ENCODE measurements around the gene VGLL4. TPM values are rescaled to one million over a fixed set of nuclear protein-coding genes. Genes with fewer than 3 reads are reported as not detected.

Gene VGLL4
- total RNA-seq, 1 experiment from 2014 or later = 26.9 TPM

DNA sequence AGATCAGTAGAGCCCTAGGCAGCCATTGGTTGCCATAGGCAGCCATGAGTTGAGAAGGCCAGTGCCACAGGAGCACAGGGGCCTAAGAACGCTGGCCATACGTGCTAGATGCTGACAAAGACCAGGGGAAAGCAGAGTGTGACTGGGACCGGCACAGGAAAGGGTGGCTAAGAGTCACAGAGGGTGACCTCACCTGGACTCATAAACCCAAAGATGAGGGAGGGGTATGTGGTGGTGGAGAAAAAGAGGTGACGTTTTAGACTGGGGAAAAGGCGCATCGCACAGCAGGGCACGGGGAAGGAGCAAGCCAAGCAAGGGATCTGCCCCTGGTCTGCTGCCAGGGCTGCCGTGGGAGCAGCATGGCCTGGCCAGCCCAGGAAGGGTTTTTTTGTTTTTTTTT lies 122.5 kb downstream of the VGLL4 start:
- no peak for DNase-seq (ENCODE audit: low read depth, low spot score)
- Histone ChIP-seq H3K27ac (ENCODE audit: low read depth, low read length) (no peak overlapping the region), H3K79me2 (ENCODE audit: insufficient read depth, low read length) (no peaks in the 10 kb centered on the region), H3K27me3 (ENCODE audit: insufficient read depth, low read length) (no peaks in the 10 kb centered on the region), H3K4me1 (ENCODE audit: control insufficient read depth in 1 of 2, insufficient read depth in 2 of 2, low read length in 2 of 2) (peaks cover 7 to 14% of the 10 kb centered on the region in 2 experiments; a peak in 2 of 4 replicates), H3K9ac (ENCODE audit: low read length) (no peak overlapping the region), H3K9me2 (ENCODE audit: insufficient read depth) (no peaks in the 10 kb centered on the region), H3K9me3 (ENCODE audit: control insufficient read depth in 1 of 2, insufficient read depth in 1 of 2, low read depth in 1 of 2, low read length in 2 of 2) (no peaks in the 10 kb centered on the region), H4K20me1 (ENCODE audit: insufficient read depth) (no peaks in the 10 kb centered on the region), H3K4me3 (replicated peaks in 1 of 2; ENCODE audit: low read depth in 1 of 2, low read length in 2 of 2) (no peak overlapping the region), H3K4me2 (ENCODE audit: low read length) (no peak overlapping the region), H3K36me3 (ENCODE audit: control insufficient read depth in 1 of 2, insufficient read depth in 2 of 2, low read length in 2 of 2) (no peaks in the 10 kb centered on the region), H2AFZ (ENCODE audit: low read depth, low read length, poor library complexity, severe bottlenecking) (no peak overlapping the region)
- POLR2A ChIA-PET = no interaction called here
- BruUV-seq (replicated peaks) = no TSS peak
- no peak for ATAC-seq
- TF ChIP-seq, protein P1, sequence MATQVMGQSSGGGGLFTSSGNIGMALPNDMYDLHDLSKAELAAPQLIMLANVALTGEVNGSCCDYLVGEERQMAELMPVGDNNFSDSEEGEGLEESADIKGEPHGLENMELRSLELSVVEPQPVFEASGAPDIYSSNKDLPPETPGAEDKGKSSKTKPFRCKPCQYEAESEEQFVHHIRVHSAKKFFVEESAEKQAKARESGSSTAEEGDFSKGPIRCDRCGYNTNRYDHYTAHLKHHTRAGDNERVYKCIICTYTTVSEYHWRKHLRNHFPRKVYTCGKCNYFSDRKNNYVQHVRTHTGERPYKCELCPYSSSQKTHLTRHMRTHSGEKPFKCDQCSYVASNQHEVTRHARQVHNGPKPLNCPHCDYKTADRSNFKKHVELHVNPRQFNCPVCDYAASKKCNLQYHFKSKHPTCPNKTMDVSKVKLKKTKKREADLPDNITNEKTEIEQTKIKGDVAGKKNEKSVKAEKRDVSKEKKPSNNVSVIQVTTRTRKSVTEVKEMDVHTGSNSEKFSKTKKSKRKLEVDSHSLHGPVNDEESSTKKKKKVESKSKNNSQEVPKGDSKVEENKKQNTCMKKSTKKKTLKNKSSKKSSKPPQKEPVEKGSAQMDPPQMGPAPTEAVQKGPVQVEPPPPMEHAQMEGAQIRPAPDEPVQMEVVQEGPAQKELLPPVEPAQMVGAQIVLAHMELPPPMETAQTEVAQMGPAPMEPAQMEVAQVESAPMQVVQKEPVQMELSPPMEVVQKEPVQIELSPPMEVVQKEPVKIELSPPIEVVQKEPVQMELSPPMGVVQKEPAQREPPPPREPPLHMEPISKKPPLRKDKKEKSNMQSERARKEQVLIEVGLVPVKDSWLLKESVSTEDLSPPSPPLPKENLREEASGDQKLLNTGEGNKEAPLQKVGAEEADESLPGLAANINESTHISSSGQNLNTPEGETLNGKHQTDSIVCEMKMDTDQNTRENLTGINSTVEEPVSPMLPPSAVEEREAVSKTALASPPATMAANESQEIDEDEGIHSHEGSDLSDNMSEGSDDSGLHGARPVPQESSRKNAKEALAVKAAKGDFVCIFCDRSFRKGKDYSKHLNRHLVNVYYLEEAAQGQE (IDR thresholded peaks at IDR 0.05; ENCODE audit: low read depth) = no peak
- TF ChIP-seq SIN3A (IDR thresholded peaks at IDR 0.05; ENCODE audit: low read depth) = no peak
- TF ChIP-seq ZNF274 (IDR thresholded peaks at IDR 0.05; ENCODE audit: low read depth, low read length) = no peak
- TF ChIP-seq SP1 (IDR thresholded peaks at IDR 0.05; ENCODE audit: low read depth) = no peak
- no peak for TF ChIP-seq JUND (IDR thresholded peaks at IDR 0.05)
- TF ChIP-seq, protein P2, sequence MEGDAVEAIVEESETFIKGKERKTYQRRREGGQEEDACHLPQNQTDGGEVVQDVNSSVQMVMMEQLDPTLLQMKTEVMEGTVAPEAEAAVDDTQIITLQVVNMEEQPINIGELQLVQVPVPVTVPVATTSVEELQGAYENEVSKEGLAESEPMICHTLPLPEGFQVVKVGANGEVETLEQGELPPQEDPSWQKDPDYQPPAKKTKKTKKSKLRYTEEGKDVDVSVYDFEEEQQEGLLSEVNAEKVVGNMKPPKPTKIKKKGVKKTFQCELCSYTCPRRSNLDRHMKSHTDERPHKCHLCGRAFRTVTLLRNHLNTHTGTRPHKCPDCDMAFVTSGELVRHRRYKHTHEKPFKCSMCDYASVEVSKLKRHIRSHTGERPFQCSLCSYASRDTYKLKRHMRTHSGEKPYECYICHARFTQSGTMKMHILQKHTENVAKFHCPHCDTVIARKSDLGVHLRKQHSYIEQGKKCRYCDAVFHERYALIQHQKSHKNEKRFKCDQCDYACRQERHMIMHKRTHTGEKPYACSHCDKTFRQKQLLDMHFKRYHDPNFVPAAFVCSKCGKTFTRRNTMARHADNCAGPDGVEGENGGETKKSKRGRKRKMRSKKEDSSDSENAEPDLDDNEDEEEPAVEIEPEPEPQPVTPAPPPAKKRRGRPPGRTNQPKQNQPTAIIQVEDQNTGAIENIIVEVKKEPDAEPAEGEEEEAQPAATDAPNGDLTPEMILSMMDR (IDR thresholded peaks at IDR 0.05 in 2 of 3, conservative IDR thresholded peaks at IDR 0.05 in 1 of 3; ENCODE audit: borderline replicate concordance in 1 of 3, insufficient read depth in 1 of 3, low read depth in 2 of 3, low read length in 2 of 3) = no peak
- TF ChIP-seq, protein P3, sequence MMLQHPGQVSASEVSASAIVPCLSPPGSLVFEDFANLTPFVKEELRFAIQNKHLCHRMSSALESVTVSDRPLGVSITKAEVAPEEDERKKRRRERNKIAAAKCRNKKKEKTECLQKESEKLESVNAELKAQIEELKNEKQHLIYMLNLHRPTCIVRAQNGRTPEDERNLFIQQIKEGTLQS (IDR thresholded peaks at IDR 0.05) = no peak
- no peak for TF ChIP-seq TCF7L2 (IDR thresholded peaks at IDR 0.05; ENCODE audit: borderline replicate concordance, extremely low read depth, insufficient read depth, insufficient read length)
- no peak for TF ChIP-seq POLR2AphosphoS5 (IDR thresholded peaks at IDR 0.05; ENCODE audit: low read depth, low read length)
- CTCF ChIA-PET = no interaction called here
- intact Hi-C loops (cut with micrococcal nuclease) = no loop called here
- RAD21 ChIA-PET (ENCODE audit: low non-redundant PET in 1 of 2, low total read pairs in 2 of 2, uncharacterized antibody in 2 of 2, unreplicated experiment in 2 of 2) = no interaction called here
